ENCODE results near the gene NEXN. TPM values are rescaled to one million over a fixed set of nuclear protein-coding genes. Genes with fewer than 3 reads are reported as not detected.

The NEXN gene
- total and polyA plus RNA-seq, 4 donors, result 0.51 to 2.4 (median 1.7) TPM

DNA sequence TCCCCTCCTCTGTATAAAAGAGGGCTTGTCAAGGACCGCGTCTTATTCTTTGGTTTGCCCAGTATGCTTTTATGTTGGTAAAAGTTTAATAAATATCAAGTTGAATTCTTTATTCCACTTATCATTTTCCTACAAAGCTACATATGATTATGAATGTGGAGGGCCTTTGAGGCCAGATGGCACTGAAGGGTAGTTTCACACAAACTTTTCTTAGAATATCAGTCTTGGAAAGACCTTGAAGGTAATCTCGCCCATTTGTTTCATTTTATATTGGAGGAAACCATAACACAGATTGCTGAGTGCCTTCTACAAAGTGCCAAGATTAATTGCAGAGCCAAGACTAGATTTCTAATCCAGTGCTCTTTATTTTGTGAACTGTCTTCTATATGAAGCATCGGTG lies 96.2 kb downstream of the NEXN start:
- H3K4me3 ChIP-seq (ENCODE audit: low read depth in 1 of 3, low read length in 3 of 3), result no peak overlapping the region
- TF ChIP-seq FOXA1 (IDR thresholded peaks at IDR 0.05) (no peak), RAD21 (IDR thresholded peaks at IDR 0.05) (no peak), TAF1 (conservative IDR thresholded peaks at IDR 0.05) (no peak), GABPA (IDR thresholded peaks at IDR 0.05 in 1 of 2, conservative IDR thresholded peaks at IDR 0.05 in 1 of 2) (no peak), HNF4A (conservative IDR thresholded peaks at IDR 0.05) (no peak), FOXA2 (IDR thresholded peaks at IDR 0.05) (no peak), RXRA (IDR thresholded peaks at IDR 0.05) (no peak), EGR1 (IDR thresholded peaks at IDR 0.05; ENCODE audit: low read depth in 2 of 2) (no peak), YY1 (IDR thresholded peaks at IDR 0.05) (no peak), NR2F2 (IDR thresholded peaks at IDR 0.05) (no peak), JUND (IDR thresholded peaks at IDR 0.05) (no peak), HNF4G (IDR thresholded peaks at IDR 0.05) (no peak)
- TF ChIP-seq, protein P1, sequence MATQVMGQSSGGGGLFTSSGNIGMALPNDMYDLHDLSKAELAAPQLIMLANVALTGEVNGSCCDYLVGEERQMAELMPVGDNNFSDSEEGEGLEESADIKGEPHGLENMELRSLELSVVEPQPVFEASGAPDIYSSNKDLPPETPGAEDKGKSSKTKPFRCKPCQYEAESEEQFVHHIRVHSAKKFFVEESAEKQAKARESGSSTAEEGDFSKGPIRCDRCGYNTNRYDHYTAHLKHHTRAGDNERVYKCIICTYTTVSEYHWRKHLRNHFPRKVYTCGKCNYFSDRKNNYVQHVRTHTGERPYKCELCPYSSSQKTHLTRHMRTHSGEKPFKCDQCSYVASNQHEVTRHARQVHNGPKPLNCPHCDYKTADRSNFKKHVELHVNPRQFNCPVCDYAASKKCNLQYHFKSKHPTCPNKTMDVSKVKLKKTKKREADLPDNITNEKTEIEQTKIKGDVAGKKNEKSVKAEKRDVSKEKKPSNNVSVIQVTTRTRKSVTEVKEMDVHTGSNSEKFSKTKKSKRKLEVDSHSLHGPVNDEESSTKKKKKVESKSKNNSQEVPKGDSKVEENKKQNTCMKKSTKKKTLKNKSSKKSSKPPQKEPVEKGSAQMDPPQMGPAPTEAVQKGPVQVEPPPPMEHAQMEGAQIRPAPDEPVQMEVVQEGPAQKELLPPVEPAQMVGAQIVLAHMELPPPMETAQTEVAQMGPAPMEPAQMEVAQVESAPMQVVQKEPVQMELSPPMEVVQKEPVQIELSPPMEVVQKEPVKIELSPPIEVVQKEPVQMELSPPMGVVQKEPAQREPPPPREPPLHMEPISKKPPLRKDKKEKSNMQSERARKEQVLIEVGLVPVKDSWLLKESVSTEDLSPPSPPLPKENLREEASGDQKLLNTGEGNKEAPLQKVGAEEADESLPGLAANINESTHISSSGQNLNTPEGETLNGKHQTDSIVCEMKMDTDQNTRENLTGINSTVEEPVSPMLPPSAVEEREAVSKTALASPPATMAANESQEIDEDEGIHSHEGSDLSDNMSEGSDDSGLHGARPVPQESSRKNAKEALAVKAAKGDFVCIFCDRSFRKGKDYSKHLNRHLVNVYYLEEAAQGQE (IDR thresholded peaks at IDR 0.05), result no peak
- TF ChIP-seq, protein P2, sequence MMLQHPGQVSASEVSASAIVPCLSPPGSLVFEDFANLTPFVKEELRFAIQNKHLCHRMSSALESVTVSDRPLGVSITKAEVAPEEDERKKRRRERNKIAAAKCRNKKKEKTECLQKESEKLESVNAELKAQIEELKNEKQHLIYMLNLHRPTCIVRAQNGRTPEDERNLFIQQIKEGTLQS (IDR thresholded peaks at IDR 0.05), result no peak
- TF ChIP-seq, protein P3, sequence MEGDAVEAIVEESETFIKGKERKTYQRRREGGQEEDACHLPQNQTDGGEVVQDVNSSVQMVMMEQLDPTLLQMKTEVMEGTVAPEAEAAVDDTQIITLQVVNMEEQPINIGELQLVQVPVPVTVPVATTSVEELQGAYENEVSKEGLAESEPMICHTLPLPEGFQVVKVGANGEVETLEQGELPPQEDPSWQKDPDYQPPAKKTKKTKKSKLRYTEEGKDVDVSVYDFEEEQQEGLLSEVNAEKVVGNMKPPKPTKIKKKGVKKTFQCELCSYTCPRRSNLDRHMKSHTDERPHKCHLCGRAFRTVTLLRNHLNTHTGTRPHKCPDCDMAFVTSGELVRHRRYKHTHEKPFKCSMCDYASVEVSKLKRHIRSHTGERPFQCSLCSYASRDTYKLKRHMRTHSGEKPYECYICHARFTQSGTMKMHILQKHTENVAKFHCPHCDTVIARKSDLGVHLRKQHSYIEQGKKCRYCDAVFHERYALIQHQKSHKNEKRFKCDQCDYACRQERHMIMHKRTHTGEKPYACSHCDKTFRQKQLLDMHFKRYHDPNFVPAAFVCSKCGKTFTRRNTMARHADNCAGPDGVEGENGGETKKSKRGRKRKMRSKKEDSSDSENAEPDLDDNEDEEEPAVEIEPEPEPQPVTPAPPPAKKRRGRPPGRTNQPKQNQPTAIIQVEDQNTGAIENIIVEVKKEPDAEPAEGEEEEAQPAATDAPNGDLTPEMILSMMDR (IDR thresholded peaks at IDR 0.05; ENCODE audit: low read depth, low read length, missing input control), result no peak
- TF ChIP-seq, protein P4, sequence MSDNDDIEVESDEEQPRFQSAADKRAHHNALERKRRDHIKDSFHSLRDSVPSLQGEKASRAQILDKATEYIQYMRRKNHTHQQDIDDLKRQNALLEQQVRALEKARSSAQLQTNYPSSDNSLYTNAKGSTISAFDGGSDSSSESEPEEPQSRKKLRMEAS (IDR thresholded peaks at IDR 0.05), result no peak
- TF ChIP-seq, protein P5, sequence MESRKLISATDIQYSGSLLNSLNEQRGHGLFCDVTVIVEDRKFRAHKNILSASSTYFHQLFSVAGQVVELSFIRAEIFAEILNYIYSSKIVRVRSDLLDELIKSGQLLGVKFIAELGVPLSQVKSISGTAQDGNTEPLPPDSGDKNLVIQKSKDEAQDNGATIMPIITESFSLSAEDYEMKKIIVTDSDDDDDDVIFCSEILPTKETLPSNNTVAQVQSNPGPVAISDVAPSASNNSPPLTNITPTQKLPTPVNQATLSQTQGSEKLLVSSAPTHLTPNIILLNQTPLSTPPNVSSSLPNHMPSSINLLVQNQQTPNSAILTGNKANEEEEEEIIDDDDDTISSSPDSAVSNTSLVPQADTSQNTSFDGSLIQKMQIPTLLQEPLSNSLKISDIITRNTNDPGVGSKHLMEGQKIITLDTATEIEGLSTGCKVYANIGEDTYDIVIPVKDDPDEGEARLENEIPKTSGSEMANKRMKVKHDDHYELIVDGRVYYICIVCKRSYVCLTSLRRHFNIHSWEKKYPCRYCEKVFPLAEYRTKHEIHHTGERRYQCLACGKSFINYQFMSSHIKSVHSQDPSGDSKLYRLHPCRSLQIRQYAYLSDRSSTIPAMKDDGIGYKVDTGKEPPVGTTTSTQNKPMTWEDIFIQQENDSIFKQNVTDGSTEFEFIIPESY (IDR thresholded peaks at IDR 0.05), result no peak
- DNase-seq (ENCODE audit: low spot score), result no peak
- 95% methylated on average over 4 of the region's 4 CpGs for WGBS
- H3K9ac ChIP-seq (ENCODE audit: low read depth in 1 of 2, low read length in 2 of 2), result no peak overlapping the region
- H3K27me3 ChIP-seq (ENCODE audit: control insufficient read depth in 4 of 4, insufficient read depth in 4 of 4, low read length in 3 of 4), result no peaks in the 10 kb centered on the region
- peaks cover 0 to 12% (median 4%) of the 10 kb centered on the region in 4 donors for H3K4me1 ChIP-seq (ENCODE audit: control insufficient read depth in 4 of 4, insufficient read depth in 4 of 4, low read length in 3 of 4)
- H3K36me3 ChIP-seq (ENCODE audit: control insufficient read depth in 4 of 4, insufficient read depth in 3 of 4, low read depth in 1 of 4, low read length in 3 of 4), result no peaks in the 10 kb centered on the region
- no peaks in the 10 kb centered on the region for H3K9me3 ChIP-seq (ENCODE audit: control insufficient read depth in 4 of 4, low read length in 3 of 4)
- no peak overlapping the region for H3K27ac ChIP-seq (ENCODE audit: low read depth in 1 of 2, low read length in 2 of 2)

DNA sequence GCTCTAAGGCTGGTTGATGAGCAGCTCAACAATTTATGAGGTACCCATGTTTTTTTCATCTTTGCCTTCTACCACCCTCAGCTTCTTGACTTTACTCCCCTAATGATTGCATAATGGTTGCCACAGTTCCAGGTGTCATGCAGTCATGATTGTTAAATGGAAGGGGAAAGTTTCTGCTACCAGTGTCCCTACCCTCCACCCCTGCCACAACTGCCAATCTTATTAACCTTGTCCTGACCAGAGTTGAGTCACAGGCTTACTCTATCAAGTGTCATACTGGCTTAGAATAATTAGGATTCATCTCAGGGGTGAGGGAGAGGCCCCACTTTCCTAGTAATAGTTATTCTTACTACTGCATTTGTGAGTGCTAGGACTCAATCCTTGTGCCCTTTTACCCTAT lies 98.4 kb downstream of the NEXN start:
- TF ChIP-seq HNF4A (conservative IDR thresholded peaks at IDR 0.05), result no peak
- TF ChIP-seq, protein P1 (IDR thresholded peaks at IDR 0.05), result no peak
- TF ChIP-seq NR2F2 (IDR thresholded peaks at IDR 0.05), result no peak
- TF ChIP-seq FOXA1 (IDR thresholded peaks at IDR 0.05), result no peak
- no peak for TF ChIP-seq YY1 (IDR thresholded peaks at IDR 0.05)
- H3K9me3 ChIP-seq (ENCODE audit: control insufficient read depth in 4 of 4, low read length in 3 of 4), result no peaks in the 10 kb centered on the region
- no peak overlapping the region for H3K4me3 ChIP-seq (ENCODE audit: low read depth in 1 of 3, low read length in 3 of 3)
- H3K4me1 ChIP-seq (ENCODE audit: control insufficient read depth in 4 of 4, insufficient read depth in 4 of 4, low read length in 3 of 4), result peaks cover 0 to 5% (median 3%) of the 10 kb centered on the region in 4 donors
- no peak overlapping the region for H3K27ac ChIP-seq (ENCODE audit: low read depth in 1 of 2, low read length in 2 of 2)
- H3K27me3 ChIP-seq (ENCODE audit: control insufficient read depth in 4 of 4, insufficient read depth in 4 of 4, low read length in 3 of 4), result no peaks in the 10 kb centered on the region
- no peak overlapping the region for H3K9ac ChIP-seq (ENCODE audit: low read depth in 1 of 2, low read length in 2 of 2)
- no peak for DNase-seq (ENCODE audit: low spot score)
- no peaks in the 10 kb centered on the region for H3K36me3 ChIP-seq (ENCODE audit: control insufficient read depth in 4 of 4, insufficient read depth in 3 of 4, low read depth in 1 of 4, low read length in 3 of 4)

Measured in liver (tissue), 9 donors.